KOPT-K1 (cell line): ENCODE measurements around the gene KAZALD1.

ENCODE experiments used
- H3K27ac ChIP-seq: fragments of 200-600 bp; sonication (generic); 2 replicates; pipeline ENCODE4 v1.5.1; 2016; ENCODE audit warnings: antibody characterized with exemption, mild to moderate bottlenecking, low read depth, low read length; ENCODE audit not compliant: poor library complexity, severe bottlenecking
- H3K36me3 ChIP-seq: fragments of 200-600 bp; sonication (generic); 2 replicates; pipeline ENCODE4 v1.5.1; 2017; ENCODE audit warnings: antibody characterized with exemption, mild to moderate bottlenecking, low read length, moderate library complexity; ENCODE audit not compliant: insufficient read depth
- H3K9me3 ChIP-seq: fragments of 200-600 bp; sonication (generic); 2 replicates; pipeline ENCODE4 v1.5.1; 2017; ENCODE audit warnings: antibody characterized with exemption, low read length, mild to moderate bottlenecking; ENCODE audit not compliant: insufficient read depth, poor library complexity, severe bottlenecking

The KAZALD1 gene

GRCh38 chr10:101087376-101087775, 25.6 kb downstream of the KAZALD1 start:
- Histone ChIP-seq H3K36me3 (no peaks in the 10 kb centered on the region), H3K27ac (no peak overlapping the region), H3K9me3 (no peaks in the 10 kb centered on the region)

GRCh38 chr10:101087965-101088364, 26.2 kb downstream of the KAZALD1 start:
- no peaks in the 10 kb centered on the region for H3K36me3 ChIP-seq
- H3K9me3 ChIP-seq, result no peaks in the 10 kb centered on the region
- no peak overlapping the region for H3K27ac ChIP-seq

GRCh38 chr10:101089520-101090299, 27.9 kb downstream of the KAZALD1 start:
- no peaks in the 10 kb centered on the region for H3K36me3 ChIP-seq
- H3K9me3 ChIP-seq, result no peaks in the 10 kb centered on the region
- H3K27ac ChIP-seq, result no peak overlapping the region

GRCh38 chr10:101090597-101090996, 28.8 kb downstream of the KAZALD1 start:
- Histone ChIP-seq H3K36me3 (no peaks in the 10 kb centered on the region), H3K9me3 (no peaks in the 10 kb centered on the region), H3K27ac (no peak overlapping the region)

GRCh38 chr10:101091546-101092290, 29.9 kb downstream of the KAZALD1 start:
- Histone ChIP-seq H3K36me3 (no peaks in the 10 kb centered on the region), H3K9me3 (no peaks in the 10 kb centered on the region), H3K27ac (no peak overlapping the region)

- no peaks in the 10 kb centered on the region for H3K9me3 ChIP-seq
- no peaks in the 10 kb centered on the region for H3K36me3 ChIP-seq
- no peak overlapping the region for H3K27ac ChIP-seq
These were observed 31.1 kb downstream of the KAZALD1 start for GRCh38 chr10:101092881-101093354.

- no peaks in the 10 kb centered on the region for H3K9me3 ChIP-seq
- H3K36me3 ChIP-seq, result no peaks in the 10 kb centered on the region
- H3K27ac ChIP-seq, result no peak overlapping the region
These were observed 32.5 kb downstream of the KAZALD1 start for GRCh38 chr10:101094121-101094879.

GRCh38 chr10:101095004-101095403, 33.2 kb downstream of the KAZALD1 start:
- Histone ChIP-seq H3K36me3 (no peaks in the 10 kb centered on the region), H3K27ac (no peak overlapping the region), H3K9me3 (no peaks in the 10 kb centered on the region)

- H3K36me3 ChIP-seq, result no peaks in the 10 kb centered on the region
- no peaks in the 10 kb centered on the region for H3K9me3 ChIP-seq
- no peak overlapping the region for H3K27ac ChIP-seq
These were observed 33.9 kb downstream of the KAZALD1 start for GRCh38 chr10:101095550-101096213.

GRCh38 chr10:101096378-101096777, 34.6 kb downstream of the KAZALD1 start:
- H3K36me3 ChIP-seq, result no peaks in the 10 kb centered on the region
- H3K9me3 ChIP-seq, result no peaks in the 10 kb centered on the region
- H3K27ac ChIP-seq, result no peak overlapping the region

GRCh38 chr10:101097881-101098280, 36.1 kb downstream of the KAZALD1 start:
- Histone ChIP-seq H3K27ac (no peak overlapping the region), H3K9me3 (no peaks in the 10 kb centered on the region), H3K36me3 (no peaks in the 10 kb centered on the region)

GRCh38 chr10:101099901-101100300, 38.1 kb downstream of the KAZALD1 start:
- Histone ChIP-seq H3K36me3 (no peaks in the 10 kb centered on the region), H3K9me3 (no peaks in the 10 kb centered on the region), H3K27ac (no peak overlapping the region)

GRCh38 chr10:101101372-101101881, 39.6 kb downstream of the KAZALD1 start:
- H3K36me3 ChIP-seq, result no peaks in the 10 kb centered on the region
- H3K27ac ChIP-seq, result no peak overlapping the region
- no peaks in the 10 kb centered on the region for H3K9me3 ChIP-seq

GRCh38 chr10:101103430-101103829, 41.6 kb downstream of the KAZALD1 start:
- Histone ChIP-seq H3K27ac (no peak overlapping the region), H3K9me3 (no peaks in the 10 kb centered on the region), H3K36me3 (no peaks in the 10 kb centered on the region)
